WTC11 (cell line): ENCODE measurements around the gene PELI3. TPM values are rescaled to one million over a fixed set of nuclear protein-coding genes. Genes with fewer than 3 reads are reported as not detected.

ENCODE experiments used
- ATAC-seq: fragments of 200-7000 bp; cut with Tn5 transposase; 2 replicates; pipeline ENCODE4 v1.10.0; 2021; ENCODE audit warnings: mild to moderate bottlenecking, moderate library complexity
- CTCF ChIA-PET: fragments of 300-600 bp; sonication (Branson Sonifier 250); formaldehyde crosslinking; loops from one replicate; lab custom pipeline; 2021; ENCODE audit warnings: antibody characterized with exemption; lab: Charles Lee
- POLR2A ChIA-PET: fragments of 350-600 bp; sonication (Branson Sonifier 250); formaldehyde crosslinking; loops from one replicate; lab custom pipeline; 2021; ENCODE audit warnings: antibody characterized with exemption; lab: Charles Lee
- DNase-seq: peaks from one replicate; pipeline ENCODE4 v3.0.0; 2021; ENCODE audit warnings: low spot score
- H3K27ac Mint-ChIP-seq: 2 replicates; pipeline ENCODE4 v1.8.0; 2021; ENCODE audit warnings: mixed read lengths
- H3K27me3 Mint-ChIP-seq: 2 replicates; pipeline ENCODE4 v1.8.0; 2021; ENCODE audit warnings: low read depth, mild to moderate bottlenecking, moderate library complexity, mixed read lengths
- H3K36me3 Mint-ChIP-seq: 2 replicates; pipeline ENCODE4 v1.8.0; 2021; ENCODE audit warnings: mixed read lengths
- H3K4me1 Mint-ChIP-seq: 2 replicates; pipeline ENCODE4 v1.8.0; 2022; ENCODE audit warnings: mixed read lengths
- H3K4me3 Mint-ChIP-seq: 2 replicates; pipeline ENCODE4 v1.8.0; 2021; ENCODE audit warnings: mild to moderate bottlenecking, moderate library complexity, mixed read lengths
- H3K9me3 Mint-ChIP-seq: 2 replicates; pipeline ENCODE4 v1.8.0; 2021; ENCODE audit warnings: mixed read lengths
- ATF3 ChIP-seq: sonication (generic); formaldehyde crosslinking; conservative IDR thresholded peaks from 2 replicates; pipeline ENCODE4 v1.8.1; 2022; ENCODE audit warnings: mild to moderate bottlenecking, missing genetic modification reagents
- ATF6 ChIP-seq: sonication (generic); formaldehyde crosslinking; IDR thresholded peaks from 2 replicates; pipeline ENCODE4 v1.8.1; 2023; ENCODE audit warnings: mild to moderate bottlenecking, missing genetic modification reagents
- CREB1 ChIP-seq: sonication (generic); formaldehyde crosslinking; IDR thresholded peaks from 2 replicates; pipeline ENCODE4 v1.8.0; 2023; ENCODE audit warnings: mild to moderate bottlenecking, missing genetic modification reagents
- ETV6 ChIP-seq: sonication (generic); formaldehyde crosslinking; IDR thresholded peaks from 2 replicates; pipeline ENCODE4 v1.8.1; 2022; ENCODE audit warnings: mild to moderate bottlenecking, missing genetic modification reagents
- MAX ChIP-seq: sonication (generic); formaldehyde crosslinking; IDR thresholded peaks from 2 replicates; pipeline ENCODE4 v1.8.0; 2022; ENCODE audit warnings: mild to moderate bottlenecking, missing genetic modification reagents
- NFE2L1 ChIP-seq: sonication (generic); formaldehyde crosslinking; IDR thresholded peaks from 2 replicates; pipeline ENCODE4 v1.8.1; 2023; ENCODE audit warnings: missing genetic modification reagents
- NR3C1 ChIP-seq: sonication (generic); formaldehyde crosslinking; conservative IDR thresholded peaks from 2 replicates; pipeline ENCODE4 v1.8.1; 2023; ENCODE audit warnings: low read depth, mild to moderate bottlenecking, missing genetic modification reagents
- RELA ChIP-seq: sonication (generic); formaldehyde crosslinking; IDR thresholded peaks from 2 replicates; pipeline ENCODE4 v1.8.1; 2022; ENCODE audit warnings: missing genetic modification reagents, mild to moderate bottlenecking, borderline replicate concordance
- SP1 ChIP-seq: sonication (generic); formaldehyde crosslinking; conservative IDR thresholded peaks from 2 replicates; pipeline ENCODE4 v1.8.1; 2022; ENCODE audit warnings: missing genetic modification reagents
- TEAD4 ChIP-seq: sonication (generic); formaldehyde crosslinking; IDR thresholded peaks from 2 replicates; pipeline ENCODE4 v1.8.0; 2022; ENCODE audit warnings: mild to moderate bottlenecking, missing genetic modification reagents
- ZNF138 ChIP-seq: sonication (generic); formaldehyde crosslinking; conservative IDR thresholded peaks from 2 replicates; pipeline ENCODE4 v1.8.1; 2022; ENCODE audit warnings: mild to moderate bottlenecking, moderate library complexity, missing genetic modification reagents
- ZNF263 ChIP-seq: sonication (generic); formaldehyde crosslinking; IDR thresholded peaks from 2 replicates; pipeline ENCODE4 v1.8.1; 2022; ENCODE audit warnings: low read depth, mild to moderate bottlenecking, moderate library complexity, missing genetic modification reagents
- ZNF317 ChIP-seq: sonication (generic); formaldehyde crosslinking; IDR thresholded peaks from 2 replicates; pipeline ENCODE4 v1.8.1; 2023; ENCODE audit warnings: low read depth, mild to moderate bottlenecking, moderate library complexity, missing genetic modification reagents, borderline replicate concordance
- ZNF512 ChIP-seq: sonication (generic); formaldehyde crosslinking; IDR thresholded peaks from 2 replicates; pipeline ENCODE4 v1.8.1; 2022; ENCODE audit warnings: missing genetic modification reagents, borderline replicate concordance
- total RNA-seq: library from RNA; stranded (reverse); gene quantifications from 3 replicates; pipeline ENCODE4 v1.2.3, GENCODE V29; 2021
- TF ChIP-seq, protein P1 (sequence below): sonication (generic); formaldehyde crosslinking; IDR thresholded peaks from 2 replicates; pipeline ENCODE4 v1.8.0; 2022; ENCODE audit warnings: mild to moderate bottlenecking, missing genetic modification reagents
- TF ChIP-seq, protein P2 (sequence below): sonication (generic); formaldehyde crosslinking; IDR thresholded peaks from 2 replicates; pipeline ENCODE4 v1.8.1; 2023; ENCODE audit warnings: mild to moderate bottlenecking, moderate library complexity, missing genetic modification reagents
- TF ChIP-seq, protein P3 (sequence below): sonication (generic); formaldehyde crosslinking; IDR thresholded peaks from 2 replicates; pipeline ENCODE4 v1.8.1; 2022; ENCODE audit warnings: low read depth, missing genetic modification reagents, borderline replicate concordance

The PELI3 gene
- total RNA-seq, 1 experiment from 2014 or later: 7.8 TPM

DNA sequence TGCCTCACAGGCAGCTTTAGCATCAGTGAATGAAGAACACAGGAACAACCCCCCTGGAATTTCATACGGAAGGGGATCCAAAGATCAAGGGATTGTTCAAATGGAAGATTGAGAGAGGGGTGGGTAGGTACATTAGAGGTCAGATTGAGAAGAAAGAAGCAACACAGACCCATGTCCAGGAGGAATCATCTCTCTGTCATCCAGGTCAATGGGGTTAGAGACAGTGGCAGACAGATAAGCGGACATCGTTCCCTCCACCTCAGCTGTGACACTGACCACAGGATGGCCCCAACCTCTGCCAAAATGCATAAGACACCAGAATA, 47.8 kb upstream of the PELI3 start:
- TF ChIP-seq CREB1 (CRISPR knock-in tag) (no peak), ZNF263 (CRISPR knock-in tag) (no peak), RELA (CRISPR knock-in tag) (no peak), ATF6 (CRISPR knock-in tag) (no peak), TEAD4 (CRISPR knock-in tag) (no peak), ETV6 (CRISPR knock-in tag) (no peak), ZNF317 (CRISPR knock-in tag) (no peak), ATF3 (CRISPR knock-in tag) (no peak), ZNF138 (no peak), NFE2L1 (CRISPR knock-in tag) (no peak), ZNF512 (no peak)
- TF ChIP-seq, protein P1, sequence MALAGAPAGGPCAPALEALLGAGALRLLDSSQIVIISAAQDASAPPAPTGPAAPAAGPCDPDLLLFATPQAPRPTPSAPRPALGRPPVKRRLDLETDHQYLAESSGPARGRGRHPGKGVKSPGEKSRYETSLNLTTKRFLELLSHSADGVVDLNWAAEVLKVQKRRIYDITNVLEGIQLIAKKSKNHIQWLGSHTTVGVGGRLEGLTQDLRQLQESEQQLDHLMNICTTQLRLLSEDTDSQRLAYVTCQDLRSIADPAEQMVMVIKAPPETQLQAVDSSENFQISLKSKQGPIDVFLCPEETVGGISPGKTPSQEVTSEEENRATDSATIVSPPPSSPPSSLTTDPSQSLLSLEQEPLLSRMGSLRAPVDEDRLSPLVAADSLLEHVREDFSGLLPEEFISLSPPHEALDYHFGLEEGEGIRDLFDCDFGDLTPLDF: no peak
- TF ChIP-seq, protein P2, sequence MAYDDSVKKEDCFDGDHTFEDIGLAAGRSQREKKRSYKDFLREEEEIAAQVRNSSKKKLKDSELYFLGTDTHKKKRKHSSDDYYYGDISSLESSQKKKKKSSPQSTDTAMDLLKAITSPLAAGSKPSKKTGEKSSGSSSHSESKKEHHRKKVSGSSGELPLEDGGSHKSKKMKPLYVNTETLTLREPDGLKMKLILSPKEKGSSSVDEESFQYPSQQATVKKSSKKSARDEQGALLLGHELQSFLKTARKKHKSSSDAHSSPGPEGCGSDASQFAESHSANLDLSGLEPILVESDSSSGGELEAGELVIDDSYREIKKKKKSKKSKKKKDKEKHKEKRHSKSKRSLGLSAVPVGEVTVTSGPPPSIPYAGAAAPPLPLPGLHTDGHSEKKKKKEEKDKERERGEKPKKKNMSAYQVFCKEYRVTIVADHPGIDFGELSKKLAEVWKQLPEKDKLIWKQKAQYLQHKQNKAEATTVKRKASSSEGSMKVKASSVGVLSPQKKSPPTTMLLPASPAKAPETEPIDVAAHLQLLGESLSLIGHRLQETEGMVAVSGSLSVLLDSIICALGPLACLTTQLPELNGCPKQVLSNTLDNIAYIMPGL (CRISPR knock-in tag): no peak
- TF ChIP-seq, all 79 proteins: peak for 0
- ChIA-PET POLR2A (no interaction called here), CTCF (interaction anchor here (0.6 to 5.2 kb wide), 8 partner anchors 10 to 259 kb away, joined by 5 to 56 read pairs (median 25); partner anchors contain the start of genes DPP3, MRPL11 and RBM4B)
- peaks cover 59% of the 10 kb centered on the region for H3K27me3 Mint-ChIP-seq
- peaks cover 43% of the 10 kb centered on the region for H3K4me1 Mint-ChIP-seq
- ATAC-seq: no peak
- peak overlapping the region; percentile 26; the same call in 1 of the 2 replicates for H3K4me3 Mint-ChIP-seq
- no peaks in the 10 kb centered on the region for H3K36me3 Mint-ChIP-seq
- H3K9me3 Mint-ChIP-seq: no peaks in the 10 kb centered on the region
- DNase-seq: no peak
- no peak overlapping the region for H3K27ac Mint-ChIP-seq

- CTCF ChIA-PET: interaction anchor here (0.6 to 5.2 kb wide), 14 partner anchors 8 to 258 kb away, joined by 3 to 56 read pairs (median 5); partner anchors contain the start of genes DPP3, MRPL11, PELI3 and RBM4B
- no peak for TF ChIP-seq MAX (CRISPR knock-in tag)
- TF ChIP-seq ZNF263 (CRISPR knock-in tag): no peak
- no peak for TF ChIP-seq NR3C1 (CRISPR knock-in tag)
- TF ChIP-seq, protein P3, sequence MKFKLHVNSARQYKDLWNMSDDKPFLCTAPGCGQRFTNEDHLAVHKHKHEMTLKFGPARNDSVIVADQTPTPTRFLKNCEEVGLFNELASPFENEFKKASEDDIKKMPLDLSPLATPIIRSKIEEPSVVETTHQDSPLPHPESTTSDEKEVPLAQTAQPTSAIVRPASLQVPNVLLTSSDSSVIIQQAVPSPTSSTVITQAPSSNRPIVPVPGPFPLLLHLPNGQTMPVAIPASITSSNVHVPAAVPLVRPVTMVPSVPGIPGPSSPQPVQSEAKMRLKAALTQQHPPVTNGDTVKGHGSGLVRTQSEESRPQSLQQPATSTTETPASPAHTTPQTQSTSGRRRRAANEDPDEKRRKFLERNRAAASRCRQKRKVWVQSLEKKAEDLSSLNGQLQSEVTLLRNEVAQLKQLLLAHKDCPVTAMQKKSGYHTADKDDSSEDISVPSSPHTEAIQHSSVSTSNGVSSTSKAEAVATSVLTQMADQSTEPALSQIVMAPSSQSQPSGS (CRISPR knock-in tag): no peak
- TF ChIP-seq NFE2L1 (CRISPR knock-in tag): no peak
- TF ChIP-seq SP1 (CRISPR knock-in tag): peak; percentile 39
- Mint-ChIP-seq H3K27me3 (peaks cover 68% of the 10 kb centered on the region), H3K4me1 (peaks cover 34% of the 10 kb centered on the region), H3K27ac (no peak overlapping the region), H3K9me3 (no peaks in the 10 kb centered on the region), H3K4me3 (peak overlapping the region; percentile 68), H3K36me3 (no peaks in the 10 kb centered on the region)
- POLR2A ChIA-PET: interaction anchor here (1.0 kb wide), 1 partner anchor 11 kb away, joined by 3 read pairs; no protein-coding TSS in a partner anchor
- DNase-seq: peak; percentile 82
- peak; percentile 61 for ATAC-seq
Measured at GRCh38 chr11:66419825-66420224, 46.9 kb upstream of the PELI3 start.
